Subcutaneous adipose tissue (tissue), 4 donors: ENCODE results near the gene BYSL. TPM values are rescaled to one million over a fixed set of nuclear protein-coding genes. Genes with fewer than 3 reads are reported as not detected.

Source experiments
- CTCF ChIP-seq: fragments of 450-650 bp; IDR thresholded peaks from one replicate; pipeline ENCODE4 v1.5.1; 2016; ENCODE audit warnings: low read depth, mild to moderate bottlenecking, control low read depth, antibody characterized with exemption, moderate library complexity
- total RNA-seq, 4 donors: library from RNA; depleted of rRNA; stranded (reverse); fragments of >200 nt; gene quantifications; one replicate each; pipeline ENCODE4 v1.1.0, GENCODE V29; 2016

The BYSL gene
- total RNA-seq, 4 donors from 2014 or later: 3.2 to 12.1 (median 6.2) TPM

GRCh38 chr6:41878961-41879405 lies 42.3 kb upstream of the BYSL start:
- no peak for TF ChIP-seq CTCF

GRCh38 chr6:41881506-41881905 lies 39.8 kb upstream of the BYSL start:
- TF ChIP-seq CTCF: no peak

GRCh38 chr6:41884957-41885356 lies 36.3 kb upstream of the BYSL start:
- TF ChIP-seq CTCF: no peak

- TF ChIP-seq CTCF: no peak
These were observed 35.4 kb upstream of the BYSL start for GRCh38 chr6:41885930-41886329.

- no peak for TF ChIP-seq CTCF
These were observed 34.0 kb upstream of the BYSL start for GRCh38 chr6:41887331-41887751.

GRCh38 chr6:41892921-41893564 lies 28.3 kb upstream of the BYSL start:
- TF ChIP-seq CTCF: no peak

- TF ChIP-seq CTCF: no peak
These were observed 26.7 kb upstream of the BYSL start for GRCh38 chr6:41894366-41895299.
